Lung microvascular endothelial cell (primary cell): ENCODE measurements around the gene SPATS2. TPM values are rescaled to one million over a fixed set of nuclear protein-coding genes. Genes with fewer than 3 reads are reported as not detected.
A peak's percentile ranks its signal among the peaks of the same experiment; 100 is the strongest.

Source experiments
- DNase-seq, 2 donors: peaks; one replicate each; pipeline versions ENCODE4 v3.0.0 to v3.0.0-alpha.2; 2010; ENCODE audit warnings: low read depth in 2 of 2
- total RNA-seq: library from RNA; depleted of rRNA; stranded (reverse); fragments of >200 nt; gene quantifications from 2 replicates; pipeline ENCODE4 v1.2.1, GENCODE V29; 2014

The SPATS2 gene
- total RNA-seq, 1 donor from 2014 or later: 11.7 TPM

DNA sequence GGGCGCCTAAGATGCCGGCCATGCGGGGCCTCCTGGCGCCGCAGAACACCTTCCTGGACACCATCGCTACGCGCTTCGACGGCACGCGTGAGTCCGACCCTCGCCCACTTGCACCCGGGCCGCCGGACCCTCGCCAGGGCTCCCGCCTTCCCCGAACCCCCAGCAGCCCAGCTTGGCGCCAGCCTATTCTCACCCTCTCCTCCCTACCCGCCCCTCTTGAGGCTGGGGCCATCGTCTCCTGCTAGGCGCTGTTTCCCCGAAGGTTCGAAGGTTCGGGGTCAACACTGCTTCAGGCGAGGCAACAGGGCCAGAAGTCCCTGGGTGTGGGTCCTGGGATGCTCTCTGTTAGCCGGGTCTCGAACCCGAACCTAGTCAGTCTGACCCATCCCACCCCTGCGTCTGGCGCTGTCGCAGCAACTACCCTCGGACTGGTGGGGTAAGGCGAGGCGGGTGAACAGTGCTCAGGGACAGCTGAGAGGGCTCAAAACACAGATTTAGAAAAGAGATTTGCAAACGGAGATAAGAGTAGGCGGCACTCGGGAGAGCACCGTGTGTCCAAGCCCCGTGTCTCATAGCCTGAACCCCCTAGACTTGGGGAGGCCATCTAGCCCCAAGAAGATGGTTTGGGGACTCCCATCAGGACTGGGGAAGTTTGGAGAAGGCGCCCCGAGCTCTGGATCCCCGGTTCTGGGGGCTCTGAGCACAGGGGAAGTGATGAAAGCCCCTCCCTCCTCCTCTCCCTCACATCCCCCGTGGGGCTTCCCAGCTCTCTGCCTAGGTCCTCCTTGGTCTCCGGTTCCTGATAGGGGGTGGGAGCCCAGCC is 172.4 kb downstream of the SPATS2 start:
- no peak for DNase-seq

DNA sequence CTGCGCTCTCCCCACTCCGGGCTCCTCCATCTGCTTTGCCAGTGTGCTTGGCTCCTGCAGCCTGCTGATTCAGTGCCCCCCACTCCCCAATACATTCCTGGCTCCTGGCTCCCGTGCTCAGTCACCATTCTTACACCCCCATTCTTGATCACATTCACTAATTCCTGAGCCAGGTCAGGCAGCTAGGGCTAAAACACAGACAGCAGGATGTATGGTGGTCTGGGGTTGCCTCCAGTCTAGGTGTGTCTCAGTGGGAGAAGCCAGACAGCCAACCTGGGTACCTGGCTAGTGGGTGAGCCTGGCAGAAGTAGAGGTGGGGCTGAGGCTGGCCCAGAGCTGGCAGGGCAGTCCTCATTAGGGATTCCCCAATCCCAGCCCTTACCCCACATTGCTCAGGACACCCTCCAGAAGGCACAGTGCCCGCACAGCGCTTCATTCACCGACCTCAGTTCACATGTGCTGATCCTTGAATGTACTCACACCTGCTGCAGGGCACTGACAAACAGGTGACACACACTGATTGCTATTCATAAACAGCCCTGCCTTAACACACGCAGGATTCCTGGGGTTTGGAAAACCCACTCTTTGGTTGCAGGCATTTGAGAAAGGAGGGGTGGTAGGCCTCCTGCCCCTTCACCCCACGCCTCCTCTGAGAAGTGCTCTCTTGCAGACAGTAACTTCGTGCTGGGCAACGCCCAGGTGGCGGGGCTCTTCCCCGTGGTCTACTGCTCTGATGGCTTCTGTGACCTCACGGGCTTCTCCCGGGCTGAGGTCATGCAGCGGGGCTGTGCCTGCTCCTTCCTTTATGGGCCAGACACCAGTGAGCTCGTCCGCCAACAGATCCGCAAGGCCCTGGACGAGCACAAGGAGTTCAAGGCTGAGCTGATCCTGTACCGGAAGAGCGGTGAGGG is 173.2 kb downstream of the SPATS2 start:
- DNase-seq: no peak

DNA sequence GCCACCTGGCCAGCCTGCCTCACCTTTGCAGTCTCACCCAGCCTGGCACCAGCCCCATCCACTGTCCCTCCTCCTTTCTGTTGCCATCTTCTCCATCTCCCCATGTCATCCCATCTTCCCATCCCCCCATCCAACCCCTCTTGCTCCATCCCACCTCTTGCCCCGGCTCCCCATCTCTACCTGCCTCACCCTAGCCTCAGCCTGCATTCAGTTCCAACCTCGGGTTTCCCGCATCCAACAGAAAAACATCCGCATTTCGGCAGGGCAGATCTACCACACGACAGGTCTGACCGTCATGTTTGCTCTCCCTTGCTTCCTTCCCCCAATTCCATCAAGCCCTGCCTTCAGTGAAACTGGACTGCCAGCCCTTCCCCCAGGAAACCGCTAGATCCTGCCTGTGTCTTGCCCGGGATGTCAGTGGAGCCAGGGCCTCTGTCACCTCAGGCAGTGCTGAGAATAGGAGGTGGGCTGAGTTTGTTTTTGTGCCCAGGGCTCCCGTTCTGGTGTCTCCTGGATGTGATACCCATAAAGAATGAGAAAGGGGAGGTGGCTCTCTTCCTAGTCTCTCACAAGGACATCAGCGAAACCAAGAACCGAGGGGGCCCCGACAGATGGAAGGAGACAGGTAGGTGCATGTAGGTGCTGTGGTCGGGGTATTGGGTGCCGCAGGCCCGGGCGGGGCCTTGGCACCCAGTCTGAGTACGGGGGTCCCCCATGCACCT is 174.0 kb downstream of the SPATS2 start:
- DNase-seq: no peak

DNA sequence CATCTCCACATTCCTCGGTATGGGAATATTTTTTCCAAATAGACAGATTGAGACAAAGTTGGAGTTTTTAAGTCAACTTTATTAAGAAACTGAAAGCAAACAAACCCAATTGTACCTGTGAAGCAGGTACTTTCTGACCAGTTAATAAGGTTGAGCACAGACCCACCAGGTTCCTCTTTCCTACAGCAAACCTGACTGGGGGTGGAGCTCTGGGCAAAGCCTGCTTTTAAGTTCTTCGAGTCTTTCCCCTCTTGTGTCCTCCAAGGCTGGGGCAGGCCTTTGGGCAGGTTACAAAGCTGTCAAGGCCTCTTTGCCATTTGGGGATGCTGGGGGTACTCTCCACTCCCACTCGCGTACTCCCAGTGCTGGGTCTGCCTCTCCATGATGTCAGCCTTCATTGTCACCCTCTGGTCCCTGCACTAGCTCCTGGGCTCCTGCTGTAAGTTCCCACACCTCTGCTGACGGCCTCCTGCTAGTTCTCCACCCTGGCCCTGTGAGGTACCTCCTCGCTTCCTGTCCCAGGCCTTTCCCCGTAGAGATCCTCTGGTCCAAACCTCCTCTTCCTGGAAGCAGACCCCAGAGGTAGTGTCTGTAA is 174.7 kb downstream of the SPATS2 start:
- DNase-seq: no peak

DNA sequence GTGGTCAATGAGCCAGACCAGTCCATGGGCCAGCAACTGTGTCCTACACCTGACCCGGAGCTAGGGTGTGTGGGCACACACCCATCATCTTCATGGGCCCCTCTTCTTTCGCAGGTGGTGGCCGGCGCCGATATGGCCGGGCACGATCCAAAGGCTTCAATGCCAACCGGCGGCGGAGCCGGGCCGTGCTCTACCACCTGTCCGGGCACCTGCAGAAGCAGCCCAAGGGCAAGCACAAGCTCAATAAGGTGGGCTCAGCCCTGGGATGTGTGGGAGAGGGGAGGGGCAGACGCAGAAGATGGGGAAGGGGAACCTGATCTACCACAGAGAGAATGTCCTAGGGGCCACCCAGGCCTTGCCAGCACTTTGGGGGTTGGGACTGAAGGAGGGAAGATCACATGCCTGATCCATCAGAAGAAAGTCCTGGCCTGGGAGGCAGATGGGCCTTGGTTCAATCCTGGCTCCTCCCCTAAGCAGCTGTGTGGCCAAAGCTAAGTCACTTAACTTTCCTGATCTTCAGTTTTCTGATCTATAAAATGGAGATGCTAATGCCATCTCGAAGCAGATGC is 175.4 kb downstream of the SPATS2 start:
- DNase-seq: no peak

DNA sequence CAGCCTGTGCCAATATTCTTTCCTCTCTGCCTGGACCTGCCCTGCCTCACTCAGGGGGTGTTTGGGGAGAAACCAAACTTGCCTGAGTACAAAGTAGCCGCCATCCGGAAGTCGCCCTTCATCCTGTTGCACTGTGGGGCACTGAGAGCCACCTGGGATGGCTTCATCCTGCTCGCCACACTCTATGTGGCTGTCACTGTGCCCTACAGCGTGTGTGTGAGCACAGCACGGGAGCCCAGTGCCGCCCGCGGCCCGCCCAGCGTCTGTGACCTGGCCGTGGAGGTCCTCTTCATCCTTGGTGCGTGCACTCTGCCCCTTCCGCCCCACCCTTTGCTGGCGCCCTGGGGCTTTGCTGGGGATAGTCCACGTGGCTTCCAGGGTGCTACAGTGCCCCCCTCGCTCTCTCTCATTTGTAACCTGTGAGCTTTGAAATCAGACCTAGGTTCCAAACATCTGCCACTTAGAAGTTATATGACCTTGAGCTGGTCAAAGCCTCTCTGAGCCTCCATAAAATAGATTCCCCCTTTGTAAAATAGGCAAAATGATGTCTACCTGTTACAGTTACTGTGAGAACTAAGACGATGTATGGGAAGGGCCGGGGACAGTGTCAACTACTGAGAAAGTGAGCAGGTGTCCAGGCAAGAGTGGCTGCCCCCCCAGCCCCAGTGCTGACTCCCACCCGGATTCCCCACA is 176.1 kb downstream of the SPATS2 start:
- DNase-seq: no peak

DNA sequence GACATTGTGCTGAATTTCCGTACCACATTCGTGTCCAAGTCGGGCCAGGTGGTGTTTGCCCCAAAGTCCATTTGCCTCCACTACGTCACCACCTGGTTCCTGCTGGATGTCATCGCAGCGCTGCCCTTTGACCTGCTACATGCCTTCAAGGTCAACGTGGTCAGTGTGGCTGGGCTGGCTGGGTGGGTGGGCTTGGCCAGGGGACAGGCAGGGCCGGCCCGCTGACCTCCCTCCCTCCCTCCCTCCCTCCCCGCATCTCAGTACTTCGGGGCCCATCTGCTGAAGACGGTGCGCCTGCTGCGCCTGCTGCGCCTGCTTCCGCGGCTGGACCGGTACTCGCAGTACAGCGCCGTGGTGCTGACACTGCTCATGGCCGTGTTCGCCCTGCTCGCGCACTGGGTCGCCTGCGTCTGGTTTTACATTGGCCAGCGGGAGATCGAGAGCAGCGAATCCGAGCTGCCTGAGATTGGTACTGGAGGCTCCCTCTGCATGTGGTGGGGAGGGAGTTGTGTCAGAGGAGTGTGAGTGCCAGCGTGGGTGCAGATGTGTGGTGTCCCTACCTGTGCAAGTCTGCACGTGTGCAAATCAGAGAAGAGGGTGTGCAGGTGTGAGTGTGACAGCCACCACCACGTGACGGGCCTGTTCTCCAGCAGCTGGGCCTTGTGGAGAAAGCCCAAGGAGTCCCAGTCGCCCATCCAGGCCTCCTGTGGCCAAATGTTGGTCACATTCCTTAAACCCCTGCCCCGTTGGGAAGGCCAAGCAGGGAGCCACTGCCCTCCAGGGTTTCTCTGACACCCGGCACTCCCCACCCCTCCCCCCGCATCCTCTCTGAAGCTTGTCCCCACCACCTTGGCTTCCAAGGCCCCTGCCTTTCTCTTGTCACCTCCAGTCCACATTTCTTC is 176.9 kb downstream of the SPATS2 start:
- peak in 1 of 2 donors; percentile 12 for DNase-seq

DNA sequence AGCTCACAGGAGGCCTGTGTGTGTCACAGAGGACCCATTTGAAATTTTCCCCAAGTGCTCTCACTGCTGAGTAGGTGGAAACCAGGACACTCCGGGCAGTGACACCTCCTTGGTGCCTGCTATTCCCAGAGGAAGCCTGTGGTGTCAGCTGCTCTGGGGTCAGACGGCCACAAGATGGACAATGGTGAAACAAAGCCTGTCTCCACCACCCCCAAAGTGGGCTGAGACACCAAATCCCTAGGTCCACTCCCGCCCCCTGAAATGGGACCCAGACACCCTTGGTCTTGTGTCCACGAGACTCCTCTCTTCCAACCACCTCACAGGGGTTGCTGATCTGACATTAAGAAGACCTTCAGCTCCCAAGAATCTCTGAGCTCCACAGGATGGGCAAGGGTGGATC is 178.6 kb downstream of the SPATS2 start:
- DNase-seq: no peak

DNA sequence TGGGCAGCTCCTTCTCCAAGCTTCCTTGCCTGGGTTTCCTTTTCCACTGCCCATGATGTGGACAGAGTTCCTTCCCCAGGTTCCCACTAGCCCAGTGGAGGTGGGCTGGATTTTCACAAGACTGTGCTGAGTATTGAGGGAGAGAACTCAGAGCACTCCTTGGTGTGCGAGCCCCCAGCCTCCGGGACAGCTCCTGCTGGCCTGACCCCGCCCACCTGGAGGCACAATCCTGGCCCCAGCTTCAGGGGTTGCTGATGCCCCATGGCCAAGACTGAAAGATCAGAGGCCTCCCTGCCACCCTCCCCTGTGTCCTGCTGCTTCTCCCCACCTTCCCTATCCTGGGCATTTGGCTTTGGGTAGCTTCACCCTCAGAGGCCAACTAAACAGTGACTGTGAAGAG is 179.2 kb downstream of the SPATS2 start:
- no peak for DNase-seq

DNA sequence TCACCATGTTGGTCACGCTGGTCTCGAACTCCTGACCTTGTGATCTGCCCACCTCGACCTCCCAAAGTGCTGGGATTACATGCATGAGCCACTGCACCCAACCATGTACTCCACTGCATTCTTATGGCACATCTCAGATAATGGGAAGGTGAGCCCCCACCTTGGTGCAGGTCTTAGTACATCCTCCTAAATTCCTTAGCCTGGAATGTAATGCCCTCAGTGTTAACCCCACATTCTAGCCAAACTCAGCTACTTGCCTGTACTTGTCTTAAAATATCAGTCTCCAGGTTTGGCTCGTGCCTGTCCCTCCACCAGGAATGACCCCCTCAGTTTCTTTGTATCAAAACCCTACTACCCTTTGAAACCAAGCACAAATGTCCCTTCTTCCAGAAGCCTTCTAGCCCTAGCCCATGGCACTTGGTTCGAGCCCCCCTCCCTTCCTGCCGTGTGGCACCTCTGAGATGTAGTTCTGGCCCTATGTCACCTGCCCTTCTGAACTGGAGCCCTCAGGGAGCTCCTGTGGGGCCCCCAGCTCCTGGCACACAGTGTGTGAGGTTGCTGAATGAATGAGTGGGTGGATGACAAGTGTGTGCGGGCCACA is 179.9 kb downstream of the SPATS2 start:
- DNase-seq: no peak

DNA sequence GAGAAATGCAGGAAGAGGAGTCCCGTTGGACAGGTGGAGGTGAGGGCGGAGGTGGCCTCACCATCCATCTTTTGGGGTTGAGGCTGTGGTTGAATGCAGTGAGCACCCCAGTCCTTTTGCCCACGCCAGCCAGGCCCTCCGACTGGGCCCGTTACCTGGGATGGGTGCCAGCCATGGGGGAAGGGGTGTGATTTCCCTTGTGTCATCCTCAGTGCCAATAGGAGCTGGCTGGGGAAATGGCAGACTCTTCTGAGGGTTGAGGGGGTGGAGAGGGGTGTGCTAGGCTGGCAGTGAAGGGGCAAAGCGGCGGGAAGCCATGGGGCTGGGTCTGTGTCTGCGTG is 181.2 kb downstream of the SPATS2 start:
- no peak for DNase-seq

DNA sequence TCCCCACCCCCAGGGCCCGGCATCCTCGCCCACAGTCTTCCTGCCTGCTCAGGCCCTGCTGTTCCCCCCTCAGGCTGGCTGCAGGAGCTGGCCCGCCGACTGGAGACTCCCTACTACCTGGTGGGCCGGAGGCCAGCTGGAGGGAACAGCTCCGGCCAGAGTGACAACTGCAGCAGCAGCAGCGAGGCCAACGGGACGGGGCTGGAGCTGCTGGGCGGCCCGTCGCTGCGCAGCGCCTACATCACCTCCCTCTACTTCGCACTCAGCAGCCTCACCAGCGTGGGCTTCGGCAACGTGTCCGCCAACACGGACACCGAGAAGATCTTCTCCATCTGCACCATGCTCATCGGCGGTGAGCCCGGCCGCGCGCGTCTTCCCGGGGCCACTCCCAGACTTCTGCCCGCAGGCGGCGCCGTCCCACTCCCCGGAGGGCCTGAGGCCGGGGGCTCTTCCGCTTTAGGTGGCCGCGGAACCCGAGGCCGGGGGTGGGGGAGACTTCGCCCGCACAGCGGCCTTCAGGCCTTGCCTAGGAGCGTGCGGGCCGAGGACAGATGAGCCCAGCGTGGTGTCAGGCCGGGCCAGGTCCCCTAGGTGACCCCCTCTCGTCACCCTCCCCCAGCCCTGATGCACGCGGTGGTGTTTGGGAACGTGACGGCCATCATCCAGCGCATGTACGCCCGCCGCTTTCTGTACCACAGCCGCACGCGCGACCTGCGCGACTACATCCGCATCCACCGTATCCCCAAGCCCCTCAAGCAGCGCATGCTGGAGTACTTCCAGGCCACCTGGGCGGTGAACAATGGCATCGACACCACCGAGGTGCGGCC is 181.8 kb downstream of the SPATS2 start:
- DNase-seq: peak; percentile 17 to 30

DNA sequence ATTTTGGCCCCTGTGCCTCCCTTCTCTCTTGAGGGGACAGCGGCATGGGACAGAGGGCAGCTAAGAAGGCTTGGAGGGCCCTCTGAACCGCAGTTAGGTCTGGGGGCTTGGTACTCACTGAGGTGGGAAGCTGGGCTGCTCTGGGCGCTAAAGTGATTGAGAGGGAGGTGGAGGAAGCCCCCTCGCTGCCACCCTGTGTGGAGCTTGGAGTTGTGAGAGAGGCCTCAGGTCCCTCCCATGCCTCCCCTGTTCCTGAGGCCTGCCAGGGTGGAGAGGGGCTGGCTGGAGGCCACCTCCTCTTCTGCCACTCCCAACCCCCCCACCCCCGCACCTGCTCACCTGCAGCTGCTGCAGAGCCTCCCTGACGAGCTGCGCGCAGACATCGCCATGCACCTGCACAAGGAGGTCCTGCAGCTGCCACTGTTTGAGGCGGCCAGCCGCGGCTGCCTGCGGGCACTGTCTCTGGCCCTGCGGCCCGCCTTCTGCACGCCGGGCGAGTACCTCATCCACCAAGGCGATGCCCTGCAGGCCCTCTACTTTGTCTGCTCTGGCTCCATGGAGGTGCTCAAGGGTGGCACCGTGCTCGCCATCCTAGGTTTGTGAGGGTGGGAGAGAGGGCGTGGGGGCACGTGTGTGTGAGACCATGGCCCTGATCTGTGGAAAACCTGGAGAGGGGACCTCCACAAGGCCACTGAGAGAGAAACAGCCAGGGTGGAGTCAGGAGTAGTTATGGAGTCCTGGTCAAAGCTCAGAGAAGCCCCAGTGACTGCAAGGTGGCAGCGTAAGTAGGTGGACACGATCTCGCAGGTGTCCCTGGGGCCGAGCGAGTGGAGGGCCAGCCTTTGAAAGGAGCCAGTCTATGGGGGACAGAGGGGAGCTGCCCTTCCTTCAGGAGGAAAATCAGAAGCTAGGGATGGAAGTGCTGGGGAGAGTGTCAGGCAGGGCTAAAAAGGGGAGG is 182.8 kb downstream of the SPATS2 start:
- DNase-seq: no peak

DNA sequence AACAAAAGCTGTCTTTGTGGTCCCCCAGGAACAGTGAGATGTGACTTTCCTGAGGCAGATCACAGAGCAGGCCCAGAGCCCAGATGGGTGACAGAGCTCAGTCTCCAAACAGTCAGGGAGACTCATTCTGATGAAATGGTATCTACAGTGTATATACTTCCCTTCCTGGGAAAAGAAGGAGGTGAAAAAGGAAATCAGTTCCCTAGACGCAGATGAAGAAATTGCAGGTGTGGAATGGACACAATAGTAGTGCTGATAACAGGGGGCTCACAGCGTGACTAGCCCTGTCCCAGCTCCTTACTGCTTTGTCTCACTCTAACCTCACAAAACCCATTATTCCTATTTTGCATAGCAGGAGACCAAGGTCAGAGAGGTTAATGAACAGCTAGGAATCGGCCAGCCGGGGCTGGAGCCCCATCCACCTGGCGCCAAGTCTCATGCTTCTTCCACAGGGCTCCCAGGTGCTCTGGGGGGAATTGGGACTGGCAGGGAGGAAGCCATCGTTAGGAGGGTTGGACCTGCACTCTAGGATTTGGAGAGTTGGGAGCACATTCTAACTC is 183.5 kb downstream of the SPATS2 start:
- DNase-seq: no peak

DNA sequence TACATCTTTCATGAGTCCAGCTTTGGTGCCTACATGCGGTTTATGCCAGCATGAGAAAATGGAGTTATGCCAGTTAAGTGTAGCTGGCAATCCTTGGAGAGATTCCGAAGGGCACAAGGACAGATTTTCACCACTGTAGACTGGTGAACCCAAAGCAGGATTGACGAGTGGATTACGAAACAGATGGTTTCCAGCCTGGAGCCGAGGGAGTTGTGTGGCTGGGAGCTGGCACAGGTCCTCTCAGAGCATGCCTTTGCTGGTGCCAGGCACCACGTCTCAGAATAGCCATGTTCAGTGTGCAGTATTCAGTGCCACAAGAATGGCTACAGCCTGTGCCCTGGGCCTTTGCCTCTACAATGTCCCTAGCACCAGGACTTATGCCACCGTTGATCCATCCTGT is 184.8 kb downstream of the SPATS2 start:
- no peak for DNase-seq

DNA sequence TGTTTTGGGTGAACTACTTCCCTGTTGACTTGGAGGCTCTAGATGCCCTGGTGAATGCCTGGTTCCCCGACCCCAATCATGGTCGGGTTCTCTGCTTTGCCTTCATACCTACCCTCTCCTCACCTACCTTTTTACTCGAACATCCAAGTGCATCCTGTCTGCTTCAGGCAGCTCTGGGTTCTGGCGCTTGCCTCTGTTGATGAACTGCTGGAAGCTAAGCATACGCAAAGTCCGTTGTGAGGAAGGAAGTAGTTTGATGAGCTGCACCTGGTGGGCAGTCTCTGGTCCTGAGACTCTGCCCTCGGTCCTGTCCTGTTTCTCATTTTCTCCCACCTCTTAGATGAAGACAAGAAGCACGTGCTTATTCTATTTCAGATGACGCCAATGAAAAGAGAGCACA is 185.2 kb downstream of the SPATS2 start:
- no peak for DNase-seq

DNA sequence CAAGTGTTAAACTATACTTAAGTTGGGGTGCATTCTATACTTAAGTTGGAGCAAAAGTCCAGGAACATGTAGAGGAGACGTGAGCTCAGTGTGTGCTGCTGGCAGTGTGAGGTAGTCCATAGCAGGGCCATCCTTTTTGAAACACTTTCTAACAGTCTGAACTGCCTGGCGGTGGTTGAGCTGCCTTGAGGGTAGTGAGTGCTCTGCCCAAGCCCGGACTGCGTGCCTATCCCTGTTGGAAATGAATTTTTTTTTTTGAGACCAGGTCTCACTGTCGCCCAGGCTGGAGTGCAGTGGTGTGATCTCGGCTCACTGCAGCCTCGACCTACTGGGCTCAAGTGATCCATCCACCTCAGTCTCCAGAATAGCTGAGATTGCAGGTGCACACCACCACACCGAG is 185.6 kb downstream of the SPATS2 start:
- DNase-seq: no peak
